H1 (cell line): ENCODE data around the gene PATJ. TPM values are rescaled to one million over a fixed set of nuclear protein-coding genes. Genes with fewer than 3 reads are reported as not detected.

Experiments used
- CTCF ChIA-PET: fragments of 300-600 bp; sonication (Branson Sonifier 250); formaldehyde crosslinking; loops from one replicate; lab custom pipeline; 2021; ENCODE audit not compliant: partially characterized antibody; lab: Charles Lee
- POLR2A ChIA-PET: fragments of 300-600 bp; sonication (Branson Sonifier 250); formaldehyde crosslinking; loops from one replicate; lab custom pipeline; 2021; ENCODE audit warnings: inconsistent platforms; ENCODE audit not compliant: partially characterized antibody; lab: Charles Lee
- DNase-seq, 2 experiments: peaks; one replicate each; pipeline versions ENCODE4 v3.0.0 to v3.0.0-alpha.2; 2010 to 2022; ENCODE audit warnings: low spot score in 2 of 2, low read depth in 1 of 2, mixed read lengths in 1 of 2
- FAIRE-seq: peaks from 2 replicates; lab custom pipeline; 2011; peaks lifted over from hg19 to GRCh38; lab: Jason Lieb, UNC
- H2AFZ ChIP-seq: 2 replicates; pipeline ENCODE4 v1.8.1; 2012; ENCODE audit warnings: low read length, inconsistent platforms
- H2AK5ac ChIP-seq: 2 replicates; pipeline ENCODE4 v1.6.1; 2013; ENCODE audit warnings: low read depth, low read length
- H2BK120ac ChIP-seq: replicated peaks from 2 replicates; pipeline ENCODE3; 2013; ENCODE audit warnings: low read depth, low read length, inconsistent platforms
- H2BK12ac ChIP-seq: 2 replicates; pipeline ENCODE4 v1.6.1; 2013; ENCODE audit warnings: low read depth, low read length
- H2BK15ac ChIP-seq: 2 replicates; pipeline ENCODE4 v1.6.1; 2013; ENCODE audit warnings: low read length
- H2BK20ac ChIP-seq: 2 replicates; pipeline ENCODE4 v1.6.1; 2013; ENCODE audit warnings: low read length
- H2BK5ac ChIP-seq: 2 replicates; pipeline ENCODE4 v1.6.1; 2013; ENCODE audit warnings: low read depth, low read length
- H3K14ac ChIP-seq: 2 replicates; pipeline ENCODE4 v1.6.1; 2013; ENCODE audit warnings: inconsistent platforms; ENCODE audit not compliant: insufficient read length
- H3K18ac ChIP-seq: 2 replicates; pipeline ENCODE4 v1.6.1; 2013; ENCODE audit warnings: low read length; ENCODE audit errors: extremely low read depth
- H3K23ac ChIP-seq: 2 replicates; pipeline ENCODE4 v1.6.1; 2013; ENCODE audit warnings: inconsistent platforms; ENCODE audit not compliant: insufficient read length
- H3K23me2 ChIP-seq: 2 replicates; pipeline ENCODE4 v1.6.1; 2013; ENCODE audit warnings: low read depth, low read length
- H3K27ac ChIP-seq: 2 replicates; pipeline ENCODE4 v1.6.1; 2011; ENCODE audit warnings: low read depth, low read length, inconsistent platforms
- H3K27me3 ChIP-seq, 4 experiments: replicated peaks in 1 of 4; 1 replicate in 1 of 4; 2 replicates in 3 of 4; pipeline versions ENCODE4 v1.6.1 to v1.8.1; 2011 to 2013; ENCODE audit warnings: low read length in 3 of 4, mild to moderate bottlenecking in 3 of 4, inconsistent platforms in 2 of 4, mixed read lengths in 2 of 4, moderate library complexity in 1 of 4; ENCODE audit not compliant: control insufficient read depth in 3 of 4, insufficient read depth in 3 of 4; ENCODE audit errors: extremely low read depth in 1 of 4
- H3K36me3 ChIP-seq, 4 experiments: 2 replicates each; pipeline versions ENCODE4 v1.6.1 to v1.8.1; 2011 to 2013; ENCODE audit warnings: mild to moderate bottlenecking in 4 of 4, low read length in 3 of 4, moderate library complexity in 2 of 4, control low read depth in 1 of 4, inconsistent platforms in 1 of 4; ENCODE audit not compliant: insufficient read depth in 4 of 4, control insufficient read depth in 2 of 4
- H3K4ac ChIP-seq: replicated peaks from 2 replicates; pipeline ENCODE3; 2013; ENCODE audit warnings: low read length, low read depth, mixed read lengths, inconsistent platforms; ENCODE audit not compliant: insufficient read length
- H3K4me1 ChIP-seq, 4 experiments: replicated peaks in 1 of 4; 1 replicate in 1 of 4; 2 replicates in 3 of 4; pipeline versions ENCODE4 v1.6.1 to v1.8.1; 2011 to 2013; ENCODE audit warnings: low read length in 3 of 4, inconsistent platforms in 2 of 4, mixed read lengths in 1 of 4; ENCODE audit not compliant: insufficient read depth in 4 of 4, control insufficient read depth in 3 of 4
- H3K4me2 ChIP-seq, 2 experiments: 2 replicates each; pipeline versions ENCODE4 v1.6.1 to v1.8.1; 2011 to 2013; ENCODE audit warnings: low read depth in 2 of 2, low read length in 2 of 2, control low read depth in 1 of 2, inconsistent platforms in 1 of 2, mild to moderate bottlenecking in 1 of 2; ENCODE audit not compliant: insufficient read depth in 1 of 2
- H3K4me3 ChIP-seq, 4 experiments: fragments of 200-600, 300-600 bp in 1 of 4; sonication (generic), shearing (Covaris generic), sonication (Bioruptor Twin) in 1 of 4; 2 replicates each; pipeline versions ENCODE4 v1.5.1 to v1.8.1; 2011 to 2016; ENCODE audit warnings: low read length in 4 of 4, low read depth in 3 of 4, control low read depth in 2 of 4, inconsistent platforms in 2 of 4, mild to moderate bottlenecking in 2 of 4, mixed read lengths in 1 of 4, moderate library complexity in 1 of 4; ENCODE audit not compliant: insufficient read depth in 2 of 4; ENCODE audit errors: extremely low read depth in 1 of 4
- H3K56ac ChIP-seq: replicated peaks from 2 replicates; pipeline ENCODE3; 2013; ENCODE audit warnings: low read depth, mild to moderate bottlenecking, mixed read lengths, low read length, inconsistent platforms; ENCODE audit not compliant: insufficient read length
- H3K79me1 ChIP-seq: 2 replicates; pipeline ENCODE4 v1.6.1; 2013; ENCODE audit warnings: low read depth, low read length, control low read depth
- H3K79me2 ChIP-seq, 2 experiments: 2 replicates each; pipeline versions ENCODE4 v1.6.1 to v1.8.1; 2012 to 2013; ENCODE audit warnings: low read length in 2 of 2, mild to moderate bottlenecking in 2 of 2, inconsistent platforms in 1 of 2; ENCODE audit not compliant: insufficient read depth in 2 of 2, control insufficient read depth in 1 of 2
- H3K9ac ChIP-seq, 4 experiments: replicated peaks in 1 of 4; 1 replicate in 1 of 4; 2 replicates in 3 of 4; pipeline versions ENCODE4 v1.6.1 to v1.8.1; 2011 to 2013; ENCODE audit warnings: low read depth in 3 of 4, low read length in 3 of 4, control low read depth in 2 of 4, mild to moderate bottlenecking in 2 of 4, moderate library complexity in 2 of 4, inconsistent platforms in 1 of 4; ENCODE audit errors: extremely low read depth in 1 of 4
- H3K9me3 ChIP-seq, 2 experiments: 2 replicates each; pipeline versions ENCODE4 v1.6.1 to v1.8.1; 2012 to 2013; ENCODE audit warnings: mild to moderate bottlenecking in 2 of 2, moderate library complexity in 2 of 2, control low read depth in 1 of 2, inconsistent platforms in 1 of 2, low read depth in 1 of 2, low read length in 1 of 2, mixed read lengths in 1 of 2; ENCODE audit not compliant: insufficient read depth in 2 of 2
- H4K20me1 ChIP-seq, 2 experiments: replicated peaks in 1 of 2; 2 replicates each; pipeline versions ENCODE3 to v1.8.1; 2011 to 2013; ENCODE audit warnings: inconsistent platforms in 2 of 2, low read length in 2 of 2, mild to moderate bottlenecking in 1 of 2; ENCODE audit not compliant: insufficient read depth in 2 of 2, control insufficient read depth in 1 of 2
- H4K5ac ChIP-seq: 2 replicates; pipeline ENCODE4 v1.6.1; 2013; ENCODE audit warnings: low read length, low read depth, mixed read lengths, inconsistent platforms; ENCODE audit not compliant: insufficient read length
- H4K8ac ChIP-seq: 2 replicates; pipeline ENCODE4 v1.8.0; 2013; ENCODE audit warnings: mild to moderate bottlenecking, moderate library complexity, low read length, inconsistent platforms; ENCODE audit not compliant: insufficient read depth; ENCODE audit errors: extremely low read depth
- H4K91ac ChIP-seq: replicated peaks from 2 replicates; pipeline ENCODE3; 2013; ENCODE audit warnings: low read length, mixed read lengths, inconsistent platforms; ENCODE audit not compliant: insufficient read length
- BACH1 ChIP-seq: IDR thresholded peaks from 2 replicates; pipeline ENCODE4 v1.6.1; 2012; ENCODE audit warnings: low read length, improper control_type of control experiment
- BCL11A ChIP-seq, 2 experiments: IDR thresholded peaks; one replicate each; pipeline ENCODE4 v1.6.1; 2011; ENCODE audit warnings: low read depth in 2 of 2, low read length in 2 of 2, mild to moderate bottlenecking in 2 of 2
- CTBP2 ChIP-seq: IDR thresholded peaks from 2 replicates; pipeline ENCODE4 v1.7.0; 2011; ENCODE audit warnings: borderline replicate concordance, mild to moderate bottlenecking, moderate library complexity, mixed read lengths, low read length; ENCODE audit not compliant: insufficient read depth, insufficient read length
- E2F6 ChIP-seq: IDR thresholded peaks from 2 replicates; pipeline ENCODE4 v1.6.1; 2012; ENCODE audit warnings: inconsistent platforms
- KDM1A ChIP-seq: fragments of 200-600, 300-600 bp; sonication (generic); IDR thresholded peaks from 2 replicates; pipeline ENCODE4 v1.7.1; 2016; ENCODE audit warnings: mild to moderate bottlenecking, low read length, borderline replicate concordance
- MAFK ChIP-seq: IDR thresholded peaks from 2 replicates; pipeline ENCODE4 v1.6.1; 2012; ENCODE audit warnings: low read depth, mild to moderate bottlenecking, improper control_type of control experiment, low read length
- RBBP5 ChIP-seq: IDR thresholded peaks from 2 replicates; pipeline ENCODE4 v1.7.1; 2012; ENCODE audit warnings: low read depth, mild to moderate bottlenecking, inconsistent platforms, low read length, moderate library complexity, borderline replicate concordance
- TEAD4 ChIP-seq: IDR thresholded peaks from 2 replicates; pipeline ENCODE4 v1.6.1; 2012; ENCODE audit warnings: low read depth, low read length, inconsistent platforms, mixed read lengths
- WGBS, 2 experiments: shearing (Covaris generic) in 1 of 2; methylation state at CpG; one replicate each; pipeline versions ENCODE4 v1.1.6 to v1.1.7; 2013 to 2015; ENCODE audit warnings: low lambda C conversion rate in 2 of 2, mixed read lengths in 2 of 2, inconsistent platforms in 1 of 2, low coverage in 1 of 2, missing lambda C conversion rate in 1 of 2; ENCODE audit not compliant: insufficient replicate concordance in 2 of 2, insufficient coverage in 1 of 2, insufficient read length in 1 of 2; ENCODE audit errors: extremely low coverage in 1 of 2, missing lambda C conversion rate in 1 of 2; 5-methylcytosine and 5-hydroxymethylcytosine counted together
- polyA plus RNA-seq, 7 experiments: library from polyadenylated mRNA; depleted of rRNA in 3 of 7; stranded (reverse) in 5 of 7; unstranded in 2 of 7; fragments of >200 nt in 5 of 7; fragments of 200-250 nt in 2 of 7; gene quantifications; 1 replicate in 5 of 7; 2 replicates in 1 of 7; 4 replicates in 1 of 7; pipeline versions ENCODE4 v1.2.1 to v1.2.3, GENCODE V29; 2011 to 2013; ENCODE audit warnings: missing spikeins in 2 of 7, mixed read lengths in 2 of 7
- total RNA-seq: library from RNA; stranded (reverse); fragmentation: NEBNext Ultra II Directional; extraction: Animal tissue kit (Norgen Biotek cat#: 25700); gene quantifications from 2 replicates; pipeline ENCODE4 v1.2.1, GENCODE V29; 2021

PATJ gene
- total and polyA plus RNA-seq, 2 of the 8 experiments (the other 6 are each of a cell fraction or from before 2014, with no cell fraction given), result 8.2 to 55.6 TPM

- CTCF ChIA-PET, result interaction anchor here (1.5 kb wide), 1 partner anchor 96 kb away, joined by 4 read pairs; no protein-coding TSS in a partner anchor
- H3K79me2 ChIP-seq, result peaks cover 14 to 81% of the 10 kb centered on the region in 2 experiments
- H2AK5ac ChIP-seq, result no peak overlapping the region
- peaks cover 7% of the 10 kb centered on the region; the same call in 1 of the 2 replicates for H3K79me1 ChIP-seq
- no peak overlapping the region for H2BK12ac ChIP-seq
- H2BK5ac ChIP-seq, result no peak overlapping the region
- no peaks in the 10 kb centered on the region for H3K27me3 ChIP-seq
- WGBS, 2 experiments, result 0% methylated on average over 1 of the region's 1 CpG; no CpG with 5 or more reads in 1 of the 2 experiments
- no peak overlapping the region for H2BK20ac ChIP-seq
- no peak overlapping the region for H3K23ac ChIP-seq
- H2BK120ac ChIP-seq, result no peak overlapping the region
- no peak overlapping the region for H3K56ac ChIP-seq
- H4K8ac ChIP-seq, result no peak overlapping the region
- peaks cover 3% of the 10 kb centered on the region; the same call in 1 of the 2 replicates for H3K23me2 ChIP-seq
- no peak overlapping the region for H2BK15ac ChIP-seq
- no peak overlapping the region for H2AFZ ChIP-seq
- no peak overlapping the region for H4K91ac ChIP-seq
- no peak for TF ChIP-seq BCL11A (IDR thresholded peaks at IDR 0.05; ENCODE audit: low read depth in 2 of 2, low read length in 2 of 2)
- TF ChIP-seq CTBP2, result no peak
- TF ChIP-seq BACH1, result peak; percentile 95
- no peak for TF ChIP-seq KDM1A
- TF ChIP-seq MAFK, result peak; percentile 88
- no peak for TF ChIP-seq TEAD4
- no peak for TF ChIP-seq E2F6
- TF ChIP-seq RBBP5, result no peak
- H3K18ac ChIP-seq, result no peak overlapping the region
- no peak overlapping the region for H3K4ac ChIP-seq
- peaks cover 0 to 8% (median 2%) of the 10 kb centered on the region in 4 experiments; a peak in 5 of 7 replicates for H3K4me1 ChIP-seq
- H3K4me2 ChIP-seq, result peak overlapping the region in 1 of 2 experiments; percentile 49; a peak in 2 of 4 replicates
- H3K27ac ChIP-seq, result no peak overlapping the region
- H3K9ac ChIP-seq, result no peak overlapping the region
- H3K14ac ChIP-seq, result no peak overlapping the region
- FAIRE-seq (no peak), DNase-seq (no peak)
- H4K20me1 ChIP-seq, result peaks cover 0 to 1% of the 10 kb centered on the region in 2 experiments
- POLR2A ChIA-PET, result no interaction called here
- H3K36me3 ChIP-seq, result no peaks in the 10 kb centered on the region
- H4K5ac ChIP-seq, result peak overlapping the region; percentile 24
- no peak overlapping the region for H3K4me3 ChIP-seq
- no peaks in the 10 kb centered on the region for H3K9me3 ChIP-seq
These were observed 4.5 kb downstream of the PATJ start for GRCh38 chr1:61746813-61747212.
